GM23338 (cell line): ENCODE results near the gene KRT1.

Source experiments
- CREB1 ChIP-seq: fragments of 250-450 bp; sonication (Bioruptor Pico); IDR thresholded peaks from 2 replicates; pipeline ENCODE4 v1.5.0; 2020; ENCODE audit warnings: low read depth, mild to moderate bottlenecking, moderate library complexity
- CTCF ChIP-seq, 2 experiments: fragments of 200-600 bp in 1 of 2; sonication (generic) in 1 of 2; conservative IDR thresholded peaks; 2 replicates each; pipeline versions ENCODE4 v1.5.1 to v1.6.1; 2016 to 2017; ENCODE audit warnings: antibody characterized with exemption in 2 of 2, low read depth in 2 of 2, mild to moderate bottlenecking in 2 of 2, moderate library complexity in 1 of 2
- ETS1 ChIP-seq: IDR thresholded peaks from 2 replicates; pipeline ENCODE4 v1.6.1; 2016; ENCODE audit warnings: antibody characterized with exemption
- EZH2 ChIP-seq: fragments of 200-600 bp; sonication (generic); IDR thresholded peaks from one replicate; pipeline ENCODE4 v1.8.0; 2017; ENCODE audit warnings: antibody characterized with exemption, mild to moderate bottlenecking, low read depth; ENCODE audit not compliant: unreplicated experiment
- EZH2phosphoT487 ChIP-seq: fragments of 200-600 bp; sonication (generic); IDR thresholded peaks from one replicate; pipeline ENCODE4 v1.8.1; 2018; ENCODE audit warnings: antibody characterized with exemption; ENCODE audit not compliant: unreplicated experiment
- JUNB ChIP-seq: IDR thresholded peaks from one replicate; pipeline ENCODE4 v1.6.1; 2016; ENCODE audit warnings: antibody characterized with exemption; ENCODE audit not compliant: unreplicated experiment
- NANOG ChIP-seq: IDR thresholded peaks from 2 replicates; pipeline ENCODE4 v1.6.1; 2016; ENCODE audit warnings: antibody characterized with exemption, borderline replicate concordance
- POLR2AphosphoS5 ChIP-seq: IDR thresholded peaks from 2 replicates; pipeline ENCODE4 v1.6.1; 2016; ENCODE audit warnings: antibody characterized with exemption, low read depth
- REST ChIP-seq: IDR thresholded peaks from one replicate; pipeline ENCODE4 v1.6.1; 2018; ENCODE audit warnings: antibody characterized with exemption; ENCODE audit not compliant: unreplicated experiment
- STAT1 ChIP-seq: IDR thresholded peaks from one replicate; pipeline ENCODE4 v1.6.1; 2016; ENCODE audit warnings: antibody characterized with exemption; ENCODE audit not compliant: unreplicated experiment
- ZNF114 ChIP-seq: fragments of 250-450 bp; sonication (Bioruptor Pico); IDR thresholded peaks from 2 replicates; pipeline ENCODE4 v1.5.0; 2020; ENCODE audit warnings: mild to moderate bottlenecking, moderate library complexity
- ZNF331 ChIP-seq: fragments of 250-450 bp; sonication (Bioruptor Pico); IDR thresholded peaks from 2 replicates; pipeline ENCODE4 v1.5.0; 2020; ENCODE audit warnings: low read depth, mild to moderate bottlenecking, moderate library complexity
- TF ChIP-seq, protein P1 (sequence below): fragments of 250-450 bp; sonication (Bioruptor Pico); IDR thresholded peaks from 2 replicates; pipeline ENCODE4 v1.5.0; 2020; ENCODE audit warnings: mild to moderate bottlenecking, moderate library complexity

- no peak for TF ChIP-seq EZH2
- no peak for TF ChIP-seq CTCF (conservative IDR thresholded peaks at IDR 0.05; ENCODE audit: low read depth in 2 of 2)
- TF ChIP-seq POLR2AphosphoS5 = no peak
- no peak for TF ChIP-seq REST
- no peak for TF ChIP-seq CREB1 (CRISPR knock-in tag)
- no peak for TF ChIP-seq JUNB
- TF ChIP-seq EZH2phosphoT487 = no peak
- no peak for TF ChIP-seq ZNF114 (CRISPR knock-in tag)
- TF ChIP-seq NANOG = no peak
- TF ChIP-seq ETS1 = no peak
- no peak for TF ChIP-seq STAT1
- TF ChIP-seq, protein P1, sequence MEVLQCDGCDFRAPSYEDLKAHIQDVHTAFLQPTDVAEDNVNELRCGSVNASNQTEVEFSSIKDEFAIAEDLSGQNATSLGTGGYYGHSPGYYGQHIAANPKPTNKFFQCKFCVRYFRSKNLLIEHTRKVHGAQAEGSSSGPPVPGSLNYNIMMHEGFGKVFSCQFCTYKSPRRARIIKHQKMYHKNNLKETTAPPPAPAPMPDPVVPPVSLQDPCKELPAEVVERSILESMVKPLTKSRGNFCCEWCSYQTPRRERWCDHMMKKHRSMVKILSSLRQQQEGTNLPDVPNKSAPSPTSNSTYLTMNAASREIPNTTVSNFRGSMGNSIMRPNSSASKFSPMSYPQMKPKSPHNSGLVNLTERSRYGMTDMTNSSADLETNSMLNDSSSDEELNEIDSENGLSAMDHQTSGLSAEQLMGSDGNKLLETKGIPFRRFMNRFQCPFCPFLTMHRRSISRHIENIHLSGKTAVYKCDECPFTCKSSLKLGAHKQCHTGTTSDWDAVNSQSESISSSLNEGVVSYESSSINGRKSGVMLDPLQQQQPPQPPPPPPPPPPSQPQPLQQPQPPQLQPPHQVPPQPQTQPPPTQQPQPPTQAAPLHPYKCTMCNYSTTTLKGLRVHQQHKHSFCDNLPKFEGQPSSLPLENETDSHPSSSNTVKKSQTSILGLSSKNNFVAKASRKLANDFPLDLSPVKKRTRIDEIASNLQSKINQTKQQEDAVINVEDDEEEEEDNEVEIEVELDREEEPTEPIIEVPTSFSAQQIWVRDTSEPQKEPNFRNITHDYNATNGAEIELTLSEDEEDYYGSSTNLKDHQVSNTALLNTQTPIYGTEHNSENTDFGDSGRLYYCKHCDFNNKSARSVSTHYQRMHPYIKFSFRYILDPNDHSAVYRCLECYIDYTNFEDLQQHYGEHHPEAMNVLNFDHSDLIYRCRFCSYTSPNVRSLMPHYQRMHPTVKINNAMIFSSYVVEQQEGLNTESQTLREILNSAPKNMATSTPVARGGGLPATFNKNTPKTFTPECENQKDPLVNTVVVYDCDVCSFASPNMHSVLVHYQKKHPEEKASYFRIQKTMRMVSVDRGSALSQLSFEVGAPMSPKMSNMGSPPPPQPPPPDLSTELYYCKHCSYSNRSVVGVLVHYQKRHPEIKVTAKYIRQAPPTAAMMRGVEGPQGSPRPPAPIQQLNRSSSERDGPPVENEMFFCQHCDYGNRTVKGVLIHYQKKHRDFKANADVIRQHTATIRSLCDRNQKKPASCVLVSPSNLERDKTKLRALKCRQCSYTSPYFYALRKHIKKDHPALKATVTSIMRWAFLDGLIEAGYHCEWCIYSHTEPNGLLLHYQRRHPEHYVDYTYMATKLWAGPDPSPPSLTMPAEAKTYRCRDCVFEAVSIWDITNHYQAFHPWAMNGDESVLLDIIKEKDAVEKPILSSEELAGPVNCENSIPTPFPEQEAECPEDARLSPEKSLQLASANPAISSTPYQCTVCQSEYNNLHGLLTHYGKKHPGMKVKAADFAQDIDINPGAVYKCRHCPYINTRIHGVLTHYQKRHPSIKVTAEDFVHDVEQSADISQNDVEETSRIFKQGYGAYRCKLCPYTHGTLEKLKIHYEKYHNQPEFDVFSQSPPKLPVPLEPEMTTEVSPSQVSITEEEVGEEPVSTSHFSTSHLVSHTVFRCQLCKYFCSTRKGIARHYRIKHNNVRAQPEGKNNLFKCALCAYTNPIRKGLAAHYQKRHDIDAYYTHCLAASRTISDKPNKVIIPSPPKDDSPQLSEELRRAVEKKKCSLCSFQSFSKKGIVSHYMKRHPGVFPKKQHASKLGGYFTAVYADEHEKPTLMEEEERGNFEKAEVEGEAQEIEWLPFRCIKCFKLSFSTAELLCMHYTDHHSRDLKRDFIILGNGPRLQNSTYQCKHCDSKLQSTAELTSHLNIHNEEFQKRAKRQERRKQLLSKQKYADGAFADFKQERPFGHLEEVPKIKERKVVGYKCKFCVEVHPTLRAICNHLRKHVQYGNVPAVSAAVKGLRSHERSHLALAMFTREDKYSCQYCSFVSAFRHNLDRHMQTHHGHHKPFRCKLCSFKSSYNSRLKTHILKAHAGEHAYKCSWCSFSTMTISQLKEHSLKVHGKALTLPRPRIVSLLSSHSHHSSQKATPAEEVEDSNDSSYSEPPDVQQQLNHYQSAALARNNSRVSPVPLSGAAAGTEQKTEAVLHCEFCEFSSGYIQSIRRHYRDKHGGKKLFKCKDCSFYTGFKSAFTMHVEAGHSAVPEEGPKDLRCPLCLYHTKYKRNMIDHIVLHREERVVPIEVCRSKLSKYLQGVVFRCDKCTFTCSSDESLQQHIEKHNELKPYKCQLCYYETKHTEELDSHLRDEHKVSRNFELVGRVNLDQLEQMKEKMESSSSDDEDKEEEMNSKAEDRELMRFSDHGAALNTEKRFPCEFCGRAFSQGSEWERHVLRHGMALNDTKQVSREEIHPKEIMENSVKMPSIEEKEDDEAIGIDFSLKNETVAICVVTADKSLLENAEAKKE = no peak
- no peak for TF ChIP-seq ZNF331 (CRISPR knock-in tag)
Measured at GRCh38 chr12:52627395-52628110, 52.7 kb downstream of the KRT1 start.
